CD14-positive monocyte (primary cell): ENCODE data around the gene RSPH1. TPM values are rescaled to one million over a fixed set of nuclear protein-coding genes. Genes with fewer than 3 reads are reported as not detected.
A peak's percentile ranks its signal among the peaks of the same experiment; 100 is the strongest.

ENCODE experiments used
- DNase-seq, 3 donors: peaks; one replicate each; pipeline ENCODE4 v3.0.0-alpha.2; 2011 to 2022
- H2AFZ ChIP-seq: 2 replicates; pipeline ENCODE4 v1.6.0; 2012; ENCODE audit warnings: mild to moderate bottlenecking, low read depth, low read length, inconsistent platforms; ENCODE audit not compliant: insufficient read depth, poor library complexity, severe bottlenecking
- H3K27ac ChIP-seq, 2 donors: 1 replicate in 1 of 2; 2 replicates in 1 of 2; pipeline ENCODE4 v1.5.1; 2012 to 2013; ENCODE audit warnings: low read length in 2 of 2, control low read depth in 1 of 2, inconsistent platforms in 1 of 2, low read depth in 1 of 2, mild to moderate bottlenecking in 1 of 2
- H3K27me3 ChIP-seq, 2 donors: one replicate each; pipeline versions ENCODE4 v1.6.0 to v1.6.1; 2011 to 2013; ENCODE audit warnings: low read length in 2 of 2; ENCODE audit not compliant: control insufficient read depth in 2 of 2, insufficient read depth in 2 of 2
- H3K36me3 ChIP-seq, 2 donors: replicated peaks in 1 of 2; 1 replicate in 1 of 2; 2 replicates in 1 of 2; pipeline versions ENCODE4 v1.5.1 to v1.6.1; 2012 to 2013; ENCODE audit warnings: low read length in 2 of 2, control low read depth in 1 of 2, inconsistent platforms in 1 of 2, mild to moderate bottlenecking in 1 of 2; ENCODE audit not compliant: insufficient read depth in 2 of 2, control insufficient read depth in 1 of 2
- H3K4me1 ChIP-seq, 2 donors: 1 replicate in 1 of 2; 2 replicates in 1 of 2; pipeline versions ENCODE4 v1.5.1 to v1.6.1; 2012 to 2013; ENCODE audit warnings: low read length in 2 of 2, control low read depth in 1 of 2, inconsistent platforms in 1 of 2, mild to moderate bottlenecking in 1 of 2, moderate library complexity in 1 of 2; ENCODE audit not compliant: insufficient read depth in 2 of 2, control insufficient read depth in 1 of 2
- H3K4me2 ChIP-seq: replicated peaks from 2 replicates; pipeline ENCODE3; 2012; ENCODE audit warnings: low read length, moderate library complexity, mild to moderate bottlenecking; ENCODE audit not compliant: poor library complexity, severe bottlenecking; ENCODE audit errors: extremely low read depth
- H3K4me3 ChIP-seq, 3 experiments: fragments of 200-600 bp in 1 of 3; sonication (generic) in 1 of 3; replicated peaks in 1 of 3; 1 replicate in 2 of 3; 2 replicates in 1 of 3; pipeline ENCODE4 v1.5.1; 2011 to 2013; ENCODE audit warnings: low read length in 3 of 3, mild to moderate bottlenecking in 3 of 3, control low read depth in 2 of 3, low read depth in 2 of 3, inconsistent platforms in 1 of 3, moderate library complexity in 1 of 3
- H3K79me2 ChIP-seq: 2 replicates; pipeline ENCODE4 v1.6.0; 2012; ENCODE audit warnings: mild to moderate bottlenecking, control low read depth, inconsistent platforms, low read length, moderate library complexity; ENCODE audit not compliant: insufficient read depth
- H3K9ac ChIP-seq: 2 replicates; pipeline ENCODE4 v1.6.0; 2017; ENCODE audit warnings: low read length, mild to moderate bottlenecking; ENCODE audit not compliant: insufficient read depth, poor library complexity, severe bottlenecking
- H3K9me3 ChIP-seq, 2 donors: replicated peaks in 1 of 2; 1 replicate in 1 of 2; 2 replicates in 1 of 2; pipeline versions ENCODE4 v1.5.1 to v1.6.1; 2012 to 2013; ENCODE audit warnings: low read length in 2 of 2, control low read depth in 1 of 2; ENCODE audit not compliant: control insufficient read depth in 1 of 2, insufficient read depth in 1 of 2
- H4K20me1 ChIP-seq: 2 replicates; pipeline ENCODE4 v1.6.0; 2012; ENCODE audit warnings: mild to moderate bottlenecking, low read length, control low read depth, moderate library complexity; ENCODE audit not compliant: insufficient read depth
- H3K27ac Mint-ChIP-seq, 7 donors: one replicate each; pipeline ENCODE4 v1.8.0; 2020; ENCODE audit warnings: mild to moderate bottlenecking in 7 of 7, mixed read lengths in 7 of 7, moderate library complexity in 6 of 7, inconsistent platforms in 2 of 7
- H3K27me3 Mint-ChIP-seq, 3 donors: one replicate each; pipeline ENCODE4 v1.8.0; 2021 to 2022; ENCODE audit warnings: low read depth in 3 of 3, mild to moderate bottlenecking in 3 of 3, mixed read lengths in 3 of 3, moderate library complexity in 3 of 3, inconsistent platforms in 1 of 3
- H3K36me3 Mint-ChIP-seq, 2 donors: one replicate each; pipeline ENCODE4 v1.8.0; 2020; ENCODE audit warnings: mixed read lengths in 2 of 2, inconsistent platforms in 1 of 2, mild to moderate bottlenecking in 1 of 2
- H3K4me1 Mint-ChIP-seq: one replicate; pipeline ENCODE4 v1.8.0; 2020; ENCODE audit warnings: mild to moderate bottlenecking, mixed read lengths
- H3K4me3 Mint-ChIP-seq, 2 donors: one replicate each; pipeline ENCODE4 v1.8.0; 2020; ENCODE audit warnings: mild to moderate bottlenecking in 2 of 2, mixed read lengths in 2 of 2, moderate library complexity in 1 of 2
- H3K9me3 Mint-ChIP-seq, 7 donors: one replicate each; pipeline ENCODE4 v1.8.0; 2020 to 2022; ENCODE audit warnings: mixed read lengths in 7 of 7, mild to moderate bottlenecking in 6 of 7, moderate library complexity in 6 of 7, inconsistent platforms in 2 of 7
- WGBS: methylation state at CpG from one replicate; pipeline ENCODE4 v1.1.5; 2013; ENCODE audit warnings: missing lambda C conversion rate; ENCODE audit not compliant: insufficient coverage; 5-methylcytosine and 5-hydroxymethylcytosine counted together
- intact Hi-C, 2 donors: fragments of 100-400 bp; cut with micrococcal nuclease; formaldehyde crosslinking; loops; one replicate each; pipeline versions ENCODE4 v1.15.0 to v1.15.1; 2023
- polyA plus RNA-seq, 3 donors: library from polyadenylated mRNA; depleted of rRNA in 1 of 3; unstranded in 2 of 3; stranded (reverse) in 1 of 3; fragments of 300-500 nt in 2 of 3; fragments of >200 nt in 1 of 3; fragmentation: Illumina TruSeq in 2 of 3; gene quantifications; 1 replicate in 2 of 3; 2 replicates in 1 of 3; pipeline ENCODE4 v1.2.3, GENCODE V29; 2012 to 2021
- TF ChIP-seq, protein P1 (sequence below): fragments of 200-600 bp; IDR thresholded peaks from one replicate; pipeline ENCODE4 v1.8.0; 2022; ENCODE audit warnings: antibody characterized with exemption, mild to moderate bottlenecking

RSPH1 gene
- polyA plus RNA-seq, 3 donors: 0.03 TPM; not detected in 2

DNA sequence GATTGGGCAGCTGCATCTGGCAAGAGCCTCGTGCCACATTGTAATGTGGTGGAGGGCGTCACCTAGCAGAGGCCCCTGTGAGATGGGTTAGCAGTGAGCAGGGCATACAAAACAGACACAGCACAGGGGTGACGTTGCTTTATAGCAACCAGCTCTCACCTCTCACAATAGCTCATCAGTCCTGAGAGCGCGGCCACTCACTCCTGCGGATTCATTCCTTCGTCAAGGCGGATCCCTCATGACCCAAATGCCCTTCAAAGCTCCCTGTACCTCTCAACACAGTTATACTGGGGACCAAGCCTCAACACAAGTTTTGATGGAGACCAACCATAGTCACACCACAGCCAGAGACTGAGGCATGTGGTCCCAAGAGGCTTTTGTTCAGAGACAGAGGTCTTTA, 40.6 kb upstream of the RSPH1 start:
- H3K27ac Mint-ChIP-seq: no peak overlapping the region
- TF ChIP-seq, protein P1, sequence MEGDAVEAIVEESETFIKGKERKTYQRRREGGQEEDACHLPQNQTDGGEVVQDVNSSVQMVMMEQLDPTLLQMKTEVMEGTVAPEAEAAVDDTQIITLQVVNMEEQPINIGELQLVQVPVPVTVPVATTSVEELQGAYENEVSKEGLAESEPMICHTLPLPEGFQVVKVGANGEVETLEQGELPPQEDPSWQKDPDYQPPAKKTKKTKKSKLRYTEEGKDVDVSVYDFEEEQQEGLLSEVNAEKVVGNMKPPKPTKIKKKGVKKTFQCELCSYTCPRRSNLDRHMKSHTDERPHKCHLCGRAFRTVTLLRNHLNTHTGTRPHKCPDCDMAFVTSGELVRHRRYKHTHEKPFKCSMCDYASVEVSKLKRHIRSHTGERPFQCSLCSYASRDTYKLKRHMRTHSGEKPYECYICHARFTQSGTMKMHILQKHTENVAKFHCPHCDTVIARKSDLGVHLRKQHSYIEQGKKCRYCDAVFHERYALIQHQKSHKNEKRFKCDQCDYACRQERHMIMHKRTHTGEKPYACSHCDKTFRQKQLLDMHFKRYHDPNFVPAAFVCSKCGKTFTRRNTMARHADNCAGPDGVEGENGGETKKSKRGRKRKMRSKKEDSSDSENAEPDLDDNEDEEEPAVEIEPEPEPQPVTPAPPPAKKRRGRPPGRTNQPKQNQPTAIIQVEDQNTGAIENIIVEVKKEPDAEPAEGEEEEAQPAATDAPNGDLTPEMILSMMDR: no peak
- H3K9me3 ChIP-seq: no peaks in the 10 kb centered on the region
- H3K27me3 ChIP-seq: no peaks in the 10 kb centered on the region
- peaks cover 25 to 31% of the 10 kb centered on the region in 2 donors for H3K4me1 ChIP-seq
- H3K79me2 ChIP-seq: no peaks in the 10 kb centered on the region
- H3K9me3 Mint-ChIP-seq: peaks cover 0 to 1% (median 0%) of the 10 kb centered on the region in 7 donors
- H3K9ac ChIP-seq: no peak overlapping the region
- intact Hi-C loops: no loop called here
- H3K4me1 Mint-ChIP-seq: peaks cover 32% of the 10 kb centered on the region
- H4K20me1 ChIP-seq: no peaks in the 10 kb centered on the region
- no peak overlapping the region for H3K4me3 Mint-ChIP-seq
- no peak overlapping the region for H3K4me3 ChIP-seq
- no peak for DNase-seq
- no peak overlapping the region for H2AFZ ChIP-seq
- peaks cover 52 to 55% of the 10 kb centered on the region in 2 donors for H3K36me3 Mint-ChIP-seq
- no peak overlapping the region for H3K27ac ChIP-seq
- H3K4me2 ChIP-seq: no peak overlapping the region
- no peaks in the 10 kb centered on the region for H3K27me3 Mint-ChIP-seq
- 80% methylated on average over 5 of the region's 8 CpGs for WGBS
- peaks cover 19 to 67% of the 10 kb centered on the region in 2 donors for H3K36me3 ChIP-seq

DNA sequence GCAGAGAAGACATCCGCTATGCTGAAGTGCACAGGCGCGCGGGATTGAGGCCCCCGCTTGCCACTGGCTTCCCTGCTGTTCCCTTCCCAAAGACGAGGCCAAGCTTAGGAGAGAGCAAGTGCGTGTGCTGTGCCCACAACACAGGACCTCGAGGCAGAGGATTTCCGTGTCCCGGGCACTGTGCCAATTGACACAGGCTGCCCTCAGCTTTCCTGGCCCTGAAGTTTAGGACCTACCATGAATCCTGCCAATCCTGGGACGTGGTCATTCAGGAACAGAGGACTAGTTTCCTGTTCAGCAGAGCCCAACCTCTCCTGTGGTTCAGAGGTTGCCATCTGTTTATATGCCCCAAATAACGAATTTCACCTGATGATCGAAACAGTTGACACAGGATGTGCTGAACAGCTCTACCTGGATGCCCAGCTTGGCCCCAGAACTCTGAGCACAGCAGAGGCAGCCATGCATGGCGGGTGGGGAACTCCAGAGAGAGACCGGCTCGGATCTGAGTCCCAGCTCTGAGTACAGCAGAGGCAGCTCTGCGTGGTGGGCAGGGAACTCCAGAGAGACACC, 39.7 kb upstream of the RSPH1 start:
- intact Hi-C loops: no loop called here
- Histone ChIP-seq H3K4me3 (no peak overlapping the region), H3K79me2 (no peaks in the 10 kb centered on the region), H3K9ac (no peak overlapping the region), H3K4me2 (no peak overlapping the region), H3K4me1 (peaks cover 25 to 31% of the 10 kb centered on the region in 2 donors), H3K27me3 (no peaks in the 10 kb centered on the region), H4K20me1 (no peaks in the 10 kb centered on the region), H3K9me3 (no peaks in the 10 kb centered on the region), H3K36me3 (peaks cover 19 to 58% of the 10 kb centered on the region in 2 donors), H3K27ac (no peak overlapping the region), H2AFZ (no peak overlapping the region)
- TF ChIP-seq, protein P1: no peak
- WGBS: 65% methylated on average over 17 of the region's 17 CpGs
- no peak overlapping the region for H3K4me3 Mint-ChIP-seq
- peaks cover 51 to 55% of the 10 kb centered on the region in 2 donors for H3K36me3 Mint-ChIP-seq
- H3K9me3 Mint-ChIP-seq: peaks cover 0 to 1% (median 0%) of the 10 kb centered on the region in 7 donors
- H3K27ac Mint-ChIP-seq: peak overlapping the region in 2 of 7 donors; percentile 33 to 73
- peaks cover 32% of the 10 kb centered on the region for H3K4me1 Mint-ChIP-seq
- H3K27me3 Mint-ChIP-seq: peaks cover 0 to under 1% (median 0%) of the 10 kb centered on the region in 3 donors
- no peak for DNase-seq
